HFFc6 (cell line): ENCODE data around the gene TMEM31. TPM values are rescaled to one million over a fixed set of nuclear protein-coding genes. Genes with fewer than 3 reads are reported as not detected.

Experiments used
- DNase-seq: peaks from one replicate; pipeline ENCODE4 v3.0.0-alpha.2; 2018
- H3K27ac Mint-ChIP-seq: 2 replicates; pipeline ENCODE4 v1.8.0; 2020; ENCODE audit warnings: mild to moderate bottlenecking, mixed read lengths
- H3K27me3 Mint-ChIP-seq: 2 replicates; pipeline ENCODE4 v1.8.0; 2021; ENCODE audit warnings: mild to moderate bottlenecking, moderate library complexity, mixed read lengths; ENCODE audit not compliant: insufficient read depth
- H3K36me3 Mint-ChIP-seq: 2 replicates; pipeline ENCODE4 v1.8.0; 2021; ENCODE audit warnings: low read depth, mixed read lengths
- H3K4me1 Mint-ChIP-seq: 2 replicates; pipeline ENCODE4 v1.8.0; 2020; ENCODE audit warnings: low read depth, mixed read lengths
- H3K4me3 Mint-ChIP-seq: 2 replicates; pipeline ENCODE4 v1.8.0; 2020; ENCODE audit warnings: mild to moderate bottlenecking, moderate library complexity, mixed read lengths
- H3K9me3 Mint-ChIP-seq: 2 replicates; pipeline ENCODE4 v1.8.0; 2020; ENCODE audit warnings: mild to moderate bottlenecking, mixed read lengths
- CTCF ChIP-seq: fragments of 200-600 bp; sonication (generic); IDR thresholded peaks from 2 replicates; pipeline ENCODE4 v1.5.0; 2021; ENCODE audit warnings: antibody characterized with exemption, mild to moderate bottlenecking
- total RNA-seq, 6 experiments: library from RNA; stranded (reverse); fragmentation: NEBNext Ultra II Directional; extraction: Animal tissue kit (Norgen Biotek cat#: 25700); gene quantifications; 2 replicates in 1 of 6; 3 replicates in 5 of 6; pipeline ENCODE4 v1.2.3, GENCODE V29; 2021

Gene TMEM31
- total RNA-seq, 6 experiments from 2014 or later = not detected

- Mint-ChIP-seq H3K9me3 (no peaks in the 10 kb centered on the region), H3K27me3 (no peaks in the 10 kb centered on the region; the same call in none of the 2 replicates), H3K27ac (no peak overlapping the region), H3K4me1 (peaks cover 55% of the 10 kb centered on the region), H3K36me3 (no peaks in the 10 kb centered on the region; the same call in 1 of the 2 replicates), H3K4me3 (no peak overlapping the region)
- DNase-seq = no peak
- no peak for TF ChIP-seq CTCF
Measured at GRCh38 chrX:103734125-103734760, 23.5 kb downstream of the TMEM31 start.

- no peaks in the 10 kb centered on the region; the same call in 1 of the 2 replicates for H3K36me3 Mint-ChIP-seq
- H3K27me3 Mint-ChIP-seq = no peaks in the 10 kb centered on the region; the same call in 1 of the 2 replicates
- no peak overlapping the region for H3K27ac Mint-ChIP-seq
- H3K9me3 Mint-ChIP-seq = no peaks in the 10 kb centered on the region
- no peak for DNase-seq
- TF ChIP-seq CTCF = no peak
- H3K4me1 Mint-ChIP-seq = peaks cover 21% of the 10 kb centered on the region
- no peak overlapping the region for H3K4me3 Mint-ChIP-seq
Measured at GRCh38 chrX:103737696-103738095, 27.0 kb downstream of the TMEM31 start.

- Mint-ChIP-seq H3K36me3 (no peaks in the 10 kb centered on the region), H3K4me1 (peaks cover 3% of the 10 kb centered on the region), H3K9me3 (no peaks in the 10 kb centered on the region), H3K4me3 (no peak overlapping the region), H3K27ac (no peak overlapping the region), H3K27me3 (no peaks in the 10 kb centered on the region; the same call in 1 of the 2 replicates)
- TF ChIP-seq CTCF = no peak
- DNase-seq = no peak
Measured at GRCh38 chrX:103739421-103739820, 28.7 kb downstream of the TMEM31 start.

GRCh38 chrX:103741879-103742278, 31.2 kb downstream of the TMEM31 start:
- TF ChIP-seq CTCF = no peak
- no peak overlapping the region for H3K4me3 Mint-ChIP-seq
- peak; percentile 12 for DNase-seq
- H3K36me3 Mint-ChIP-seq = no peaks in the 10 kb centered on the region
- no peaks in the 10 kb centered on the region; the same call in 1 of the 2 replicates for H3K27me3 Mint-ChIP-seq
- no peaks in the 10 kb centered on the region for H3K9me3 Mint-ChIP-seq
- no peak overlapping the region; the same call in 1 of the 2 replicates for H3K27ac Mint-ChIP-seq
- H3K4me1 Mint-ChIP-seq = no peaks in the 10 kb centered on the region

- Mint-ChIP-seq H3K9me3 (no peaks in the 10 kb centered on the region), H3K27me3 (no peaks in the 10 kb centered on the region; the same call in 1 of the 2 replicates), H3K27ac (no peak overlapping the region), H3K36me3 (no peaks in the 10 kb centered on the region), H3K4me3 (no peak overlapping the region), H3K4me1 (no peaks in the 10 kb centered on the region)
- DNase-seq = no peak
- no peak for TF ChIP-seq CTCF
Measured at GRCh38 chrX:103742339-103742738, 31.6 kb downstream of the TMEM31 start.
